Posterior cingulate gyrus (tissue), 11 donors: Measurements from ENCODE around the gene EIF3D.
A peak's percentile ranks its signal among the peaks of the same experiment; 100 is the strongest.

ENCODE experiments used
- DNase-seq, 10 donors: peaks; one replicate each; pipeline versions ENCODE4 v3.0.0 to v3.0.0-alpha.2; 2020 to 2021; ENCODE audit warnings: mixed read lengths in 3 of 10
- intact Hi-C: fragments of 100-400 bp; cut with DNase I; formaldehyde crosslinking; loops from one replicate; pipeline ENCODE4 v1.15.1; 2023

The EIF3D gene

DNA sequence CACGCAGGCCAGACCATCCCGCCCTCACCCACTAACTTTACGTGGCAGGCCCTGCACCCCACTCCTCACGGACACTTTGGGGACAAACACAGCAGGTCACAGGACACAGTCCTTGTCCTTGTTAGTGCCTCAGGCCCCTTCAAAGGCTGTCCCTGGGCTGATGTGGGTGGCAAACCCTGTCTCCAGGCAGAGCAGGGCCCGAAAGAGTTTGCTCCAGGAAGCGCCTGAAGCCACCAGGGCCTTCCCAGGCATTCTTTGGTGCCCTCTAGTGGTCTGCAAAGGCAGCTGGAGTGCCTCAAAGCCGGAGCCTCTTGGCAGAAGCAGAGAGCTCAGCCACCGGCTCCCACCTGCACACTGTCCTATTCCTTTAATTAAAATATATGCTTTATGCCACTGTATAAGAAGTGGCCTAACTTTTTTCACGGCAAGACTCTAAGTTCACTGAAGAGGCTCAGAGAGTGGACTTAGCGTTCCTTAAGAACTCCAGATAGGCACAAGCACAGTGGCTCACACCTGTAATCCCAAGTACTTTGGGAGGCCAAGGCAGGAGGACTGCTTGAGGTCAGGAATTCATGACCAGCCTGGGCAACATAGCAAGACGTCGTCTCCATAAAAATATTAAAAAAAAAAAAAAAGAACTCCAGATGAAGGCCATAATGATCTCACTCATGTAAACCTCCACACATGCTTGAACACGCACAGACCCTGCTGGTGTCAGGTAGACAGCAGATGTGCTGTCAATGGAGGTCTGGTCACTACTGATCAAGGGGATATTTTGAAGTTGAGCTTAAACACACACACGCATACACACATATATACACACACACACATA is 58.6 kb downstream of the EIF3D start:
- intact Hi-C loops = loop anchor here (1.0 kb wide), 1 partner anchor 169 kb away; no protein-coding TSS in a partner anchor
- DNase-seq = peak; percentile 72 to 98 (median 84)

- no peak for DNase-seq
- intact Hi-C loops = no loop called here
Measured at GRCh38 chr22:36469094-36469710, 59.8 kb downstream of the EIF3D start.

DNA sequence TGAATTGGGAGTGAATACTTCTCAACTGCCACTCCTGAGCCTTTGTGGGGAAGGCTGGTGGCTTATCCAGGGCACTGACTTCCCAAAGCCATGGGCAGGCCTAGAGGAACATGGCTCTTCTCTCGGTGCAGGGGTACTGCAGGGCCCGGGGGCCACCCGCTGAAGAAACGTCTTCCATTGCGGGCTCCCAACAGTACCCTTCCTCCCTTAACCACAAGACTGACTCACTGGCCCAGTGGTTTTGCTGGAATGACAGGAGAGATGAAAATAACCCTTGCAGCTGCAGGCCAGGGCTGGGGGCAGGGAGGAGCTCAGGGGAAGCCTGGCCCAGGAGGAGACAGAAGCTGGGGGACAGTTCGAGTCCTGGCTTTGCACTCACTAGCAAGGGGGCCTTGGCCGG is 61.0 kb downstream of the EIF3D start:
- no peak for DNase-seq
- intact Hi-C loops = no loop called here

- DNase-seq = peak in 1 of 10 donors; percentile 79
- intact Hi-C loops = no loop called here
Measured at GRCh38 chr22:36467042-36467810, 61.7 kb downstream of the EIF3D start.

GRCh38 chr22:36466258-36466657 is 62.7 kb downstream of the EIF3D start:
- DNase-seq = no peak
- intact Hi-C loops = no loop called here

GRCh38 chr22:36465232-36466021 is 63.5 kb downstream of the EIF3D start:
- intact Hi-C loops = no loop called here

GRCh38 chr22:36464715-36465231 is 64.2 kb downstream of the EIF3D start:
- no peak for DNase-seq
- intact Hi-C loops = no loop called here

More at GRCh38 chr22:36465232-36466021, 63.5 kb downstream of the EIF3D start:
- no peak for DNase-seq

GRCh38 chr22:36463783-36464184 is 65.2 kb downstream of the EIF3D start:
- DNase-seq = peak in 1 of 10 donors; percentile 84
- intact Hi-C loops = no loop called here

- no peak for DNase-seq
- intact Hi-C loops = no loop called here
Measured at GRCh38 chr22:36461665-36462649, 67.0 kb downstream of the EIF3D start.
